Activated T-cell treated with anti-CD3 and anti-CD28 coated beads, Interleukin-2, amount 50 U/mL, for 4 hours (primary cell): ENCODE measurements around the gene IAPP. TPM values are rescaled to one million over a fixed set of nuclear protein-coding genes. Genes with fewer than 3 reads are reported as not detected.
"Not testable (repeated sequence)": the region's sequence is repeated elsewhere in the genome, so short reads cannot be mapped to it uniquely, and the experiment has no call there.

ENCODE experiments used
- ATAC-seq, 2 donors: fragments of 200-7000 bp; cut with Tn5 transposase; one replicate each; pipeline ENCODE4 v1.10.0; 2021
- DNase-seq: peaks from one replicate; pipeline ENCODE4 v3.0.0-alpha.2; 2020
- H3K27me3 Mint-ChIP-seq: one replicate; pipeline ENCODE4 v1.8.0; 2021; ENCODE audit warnings: low read depth, mixed read lengths
- H3K36me3 Mint-ChIP-seq: one replicate; pipeline ENCODE4 v1.8.0; 2022; ENCODE audit warnings: mixed read lengths; ENCODE audit not compliant: insufficient read depth
- H3K4me1 Mint-ChIP-seq: one replicate; pipeline ENCODE4 v1.8.0; 2021; ENCODE audit warnings: low read depth, mixed read lengths
- H3K4me3 Mint-ChIP-seq: one replicate; pipeline ENCODE4 v1.8.0; 2021; ENCODE audit warnings: mild to moderate bottlenecking, moderate library complexity, mixed read lengths
- H3K9me3 Mint-ChIP-seq: one replicate; pipeline ENCODE4 v1.8.0; 2021; ENCODE audit warnings: mixed read lengths
- total RNA-seq, 3 donors: library from RNA; stranded (reverse); gene quantifications; one replicate each; pipeline ENCODE4 v1.2.1, GENCODE V29; 2021

The IAPP gene
- total RNA-seq, 3 donors from 2014 or later = not detected

- Mint-ChIP-seq H3K4me1 (no peaks in the 10 kb centered on the region), H3K9me3 (no peaks in the 10 kb centered on the region), H3K27me3 (peaks cover 8% of the 10 kb centered on the region), H3K4me3 (no peak overlapping the region), H3K36me3 (no peaks in the 10 kb centered on the region)
- ATAC-seq (no peak), DNase-seq (no peak)
These were observed 21.7 kb upstream of the IAPP start for GRCh38 chr12:21350975-21351374.

- ATAC-seq = no peak
- no peaks in the 10 kb centered on the region for H3K4me1 Mint-ChIP-seq
- no peak overlapping the region for H3K4me3 Mint-ChIP-seq
- DNase-seq = no peak
- H3K9me3 Mint-ChIP-seq = no peaks in the 10 kb centered on the region
- H3K36me3 Mint-ChIP-seq = no peaks in the 10 kb centered on the region
- H3K27me3 Mint-ChIP-seq = peaks cover 13% of the 10 kb centered on the region
These were observed 19.2 kb upstream of the IAPP start for GRCh38 chr12:21353487-21353886.

- Mint-ChIP-seq H3K4me1 (no peaks in the 10 kb centered on the region), H3K27me3 (peaks cover 13% of the 10 kb centered on the region), H3K4me3 (no peak overlapping the region), H3K36me3 (no peaks in the 10 kb centered on the region), H3K9me3 (no peaks in the 10 kb centered on the region)
- DNase-seq = no peak
- ATAC-seq = no peak
These were observed 18.8 kb upstream of the IAPP start for GRCh38 chr12:21353948-21354347.

GRCh38 chr12:21354641-21355040 lies 18.1 kb upstream of the IAPP start:
- H3K27me3 Mint-ChIP-seq = peaks cover 16% of the 10 kb centered on the region
- DNase-seq (no peak), ATAC-seq (no peak)

GRCh38 chr12:21360632-21361031 lies 12.1 kb upstream of the IAPP start:
- ATAC-seq, H3K4me1 Mint-ChIP-seq, DNase-seq, H3K36me3 Mint-ChIP-seq, H3K4me3 Mint-ChIP-seq, H3K9me3 Mint-ChIP-seq: not testable (repeated sequence)
- H3K27me3 Mint-ChIP-seq = peaks cover 14% of the 10 kb centered on the region

More at GRCh38 chr12:21354641-21355040, 18.1 kb upstream of the IAPP start:
- H3K9me3 Mint-ChIP-seq = no peaks in the 10 kb centered on the region
- H3K4me1 Mint-ChIP-seq = no peaks in the 10 kb centered on the region
- H3K4me3 Mint-ChIP-seq = no peak overlapping the region
- no peaks in the 10 kb centered on the region for H3K36me3 Mint-ChIP-seq

- H3K4me3 Mint-ChIP-seq = no peak overlapping the region
- no peaks in the 10 kb centered on the region for H3K9me3 Mint-ChIP-seq
- peaks cover under 1% of the 10 kb centered on the region for H3K36me3 Mint-ChIP-seq
- no peaks in the 10 kb centered on the region for H3K27me3 Mint-ChIP-seq
- no peak for DNase-seq
- peaks cover 7% of the 10 kb centered on the region for H3K4me1 Mint-ChIP-seq
- ATAC-seq = peak in 1 of 2 donors; percentile 43
These were observed 3.3 kb upstream of the IAPP start for GRCh38 chr12:21369141-21369980.

GRCh38 chr12:21370845-21371449 lies 1.8 kb upstream of the IAPP start:
- no peaks in the 10 kb centered on the region for H3K36me3 Mint-ChIP-seq
- H3K4me3 Mint-ChIP-seq = no peak overlapping the region
- no peaks in the 10 kb centered on the region for H3K27me3 Mint-ChIP-seq
- ATAC-seq (no peak), DNase-seq (no peak)
- peaks cover 7% of the 10 kb centered on the region for H3K4me1 Mint-ChIP-seq
- no peaks in the 10 kb centered on the region for H3K9me3 Mint-ChIP-seq

GRCh38 chr12:21379218-21379617 lies 6.5 kb downstream of the IAPP start:
- H3K4me1 Mint-ChIP-seq = no peaks in the 10 kb centered on the region
- DNase-seq = no peak
- H3K9me3 Mint-ChIP-seq = no peaks in the 10 kb centered on the region
- peaks cover 13% of the 10 kb centered on the region for H3K27me3 Mint-ChIP-seq
- H3K36me3 Mint-ChIP-seq = no peaks in the 10 kb centered on the region
- no peak for ATAC-seq
- H3K4me3 Mint-ChIP-seq = no peak overlapping the region

GRCh38 chr12:21381320-21381719 lies 8.6 kb downstream of the IAPP start:
- H3K27me3 Mint-ChIP-seq = peaks cover 13% of the 10 kb centered on the region
- not testable (repeated sequence) for H3K36me3 Mint-ChIP-seq, DNase-seq, H3K4me1 Mint-ChIP-seq, H3K9me3 Mint-ChIP-seq, ATAC-seq, H3K4me3 Mint-ChIP-seq

- H3K4me1 Mint-ChIP-seq = no peaks in the 10 kb centered on the region
- no peaks in the 10 kb centered on the region for H3K36me3 Mint-ChIP-seq
- DNase-seq = no peak
- no peak overlapping the region for H3K4me3 Mint-ChIP-seq
- no peak for ATAC-seq
- peaks cover 7% of the 10 kb centered on the region for H3K27me3 Mint-ChIP-seq
- no peaks in the 10 kb centered on the region for H3K9me3 Mint-ChIP-seq
These were observed 11.6 kb downstream of the IAPP start for GRCh38 chr12:21384261-21384660.

- H3K9me3 Mint-ChIP-seq = no peaks in the 10 kb centered on the region
- no peaks in the 10 kb centered on the region for H3K36me3 Mint-ChIP-seq
- H3K27me3 Mint-ChIP-seq = peaks cover 4% of the 10 kb centered on the region
- H3K4me3 Mint-ChIP-seq = no peak overlapping the region
- DNase-seq = no peak
- ATAC-seq = no peak
- no peaks in the 10 kb centered on the region for H3K4me1 Mint-ChIP-seq
These were observed 14.5 kb downstream of the IAPP start for GRCh38 chr12:21387174-21387573.

- ATAC-seq (no peak), DNase-seq (no peak)
- no peaks in the 10 kb centered on the region for H3K9me3 Mint-ChIP-seq
- H3K4me3 Mint-ChIP-seq = no peak overlapping the region
- H3K4me1 Mint-ChIP-seq = peaks cover 2% of the 10 kb centered on the region
- H3K27me3 Mint-ChIP-seq = peaks cover 23% of the 10 kb centered on the region
- H3K36me3 Mint-ChIP-seq = no peaks in the 10 kb centered on the region
These were observed 19.7 kb downstream of the IAPP start for GRCh38 chr12:21392384-21392783.

- not testable (repeated sequence) for H3K4me3 Mint-ChIP-seq, H3K9me3 Mint-ChIP-seq, H3K4me1 Mint-ChIP-seq, ATAC-seq, DNase-seq, H3K36me3 Mint-ChIP-seq
- peaks cover 23% of the 10 kb centered on the region for H3K27me3 Mint-ChIP-seq
These were observed 22.3 kb downstream of the IAPP start for GRCh38 chr12:21394828-21395626.

GRCh38 chr12:21413369-21414277 lies 40.9 kb downstream of the IAPP start:
- H3K4me1 Mint-ChIP-seq = no peaks in the 10 kb centered on the region
- no peaks in the 10 kb centered on the region for H3K9me3 Mint-ChIP-seq
- H3K4me3 Mint-ChIP-seq = no peak overlapping the region
- H3K36me3 Mint-ChIP-seq = no peaks in the 10 kb centered on the region
- ATAC-seq (no peak), DNase-seq (no peak)
- peaks cover 20% of the 10 kb centered on the region for H3K27me3 Mint-ChIP-seq
